ENCODE measurements around the gene CYP19A1.

- TF ChIP-seq CTCF (conservative IDR thresholded peaks at IDR 0.05), result no peak
- TF ChIP-seq EZH2 (IDR thresholded peaks at IDR 0.05; ENCODE audit: low read depth), result no peak
These were observed 120.0 kb downstream of the CYP19A1 start for GRCh38 chr15:51218299-51218938.

Measured in PC-9 (cell line).